ENCODE data around the gene TBC1D2.

DNA sequence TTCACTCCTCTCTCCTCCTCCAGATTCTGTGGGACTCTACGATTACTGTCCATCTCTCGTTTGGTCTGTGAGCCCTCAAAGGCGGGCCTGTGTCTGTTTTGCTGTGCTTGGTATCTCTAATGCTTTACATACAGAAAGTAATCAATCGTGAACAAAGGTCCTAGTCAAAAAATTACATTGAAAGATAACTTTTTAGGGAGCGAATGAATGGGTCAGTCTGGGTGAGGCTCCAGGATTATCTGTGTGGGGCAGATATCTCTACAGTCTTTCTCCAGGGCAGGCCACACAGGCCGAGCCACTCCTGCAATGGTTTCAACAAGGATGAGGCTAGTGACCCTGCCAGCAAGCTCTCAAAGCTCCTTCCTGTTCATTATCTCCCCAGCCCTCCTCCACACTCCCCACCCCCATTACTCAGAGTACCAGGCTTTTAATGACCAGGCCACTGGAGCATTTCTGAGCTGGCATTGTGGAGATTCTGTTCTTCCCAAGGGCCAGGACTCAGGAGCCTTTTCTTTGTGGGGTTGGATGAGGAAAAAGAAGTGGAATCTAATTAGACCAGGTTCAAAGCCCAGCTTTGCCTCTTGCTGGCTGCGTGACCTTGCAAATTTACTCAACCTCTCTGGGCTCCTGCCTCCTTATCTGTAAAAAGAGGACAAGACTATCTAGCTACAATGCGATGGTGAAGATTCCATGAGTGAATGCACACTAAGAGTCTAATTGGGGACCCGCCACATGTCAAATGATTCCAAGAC, 73.2 kb downstream of the TBC1D2 start:
- TF ChIP-seq, protein P1, sequence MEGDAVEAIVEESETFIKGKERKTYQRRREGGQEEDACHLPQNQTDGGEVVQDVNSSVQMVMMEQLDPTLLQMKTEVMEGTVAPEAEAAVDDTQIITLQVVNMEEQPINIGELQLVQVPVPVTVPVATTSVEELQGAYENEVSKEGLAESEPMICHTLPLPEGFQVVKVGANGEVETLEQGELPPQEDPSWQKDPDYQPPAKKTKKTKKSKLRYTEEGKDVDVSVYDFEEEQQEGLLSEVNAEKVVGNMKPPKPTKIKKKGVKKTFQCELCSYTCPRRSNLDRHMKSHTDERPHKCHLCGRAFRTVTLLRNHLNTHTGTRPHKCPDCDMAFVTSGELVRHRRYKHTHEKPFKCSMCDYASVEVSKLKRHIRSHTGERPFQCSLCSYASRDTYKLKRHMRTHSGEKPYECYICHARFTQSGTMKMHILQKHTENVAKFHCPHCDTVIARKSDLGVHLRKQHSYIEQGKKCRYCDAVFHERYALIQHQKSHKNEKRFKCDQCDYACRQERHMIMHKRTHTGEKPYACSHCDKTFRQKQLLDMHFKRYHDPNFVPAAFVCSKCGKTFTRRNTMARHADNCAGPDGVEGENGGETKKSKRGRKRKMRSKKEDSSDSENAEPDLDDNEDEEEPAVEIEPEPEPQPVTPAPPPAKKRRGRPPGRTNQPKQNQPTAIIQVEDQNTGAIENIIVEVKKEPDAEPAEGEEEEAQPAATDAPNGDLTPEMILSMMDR (IDR thresholded peaks at IDR 0.05) = no peak
- TF ChIP-seq POLR2AphosphoS5 (IDR thresholded peaks at IDR 0.05) = no peak

Measured in transverse colon (tissue), 4 donors.